ENCODE results near the gene BRAP.

DNA sequence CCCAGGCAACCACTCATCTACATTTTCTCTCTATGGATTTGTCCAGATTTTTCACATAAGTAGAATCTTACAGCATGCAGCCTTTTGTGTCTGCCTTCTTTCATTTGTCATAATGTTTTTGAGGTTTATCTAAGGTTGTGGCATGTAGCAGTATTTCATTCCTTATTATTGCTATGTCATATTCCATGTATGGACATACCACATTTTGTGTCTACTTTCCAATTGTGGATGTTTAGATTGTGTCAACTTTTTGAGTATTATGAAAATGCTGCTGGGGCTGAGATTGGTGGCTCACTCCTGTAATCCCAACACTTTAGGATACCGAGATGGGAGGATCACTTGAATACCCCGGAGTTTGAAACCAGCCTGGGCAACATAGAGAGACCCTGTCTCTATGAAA is 83.4 kb downstream of the BRAP start:
- TF ChIP-seq EZH2phosphoT487 (IDR thresholded peaks at IDR 0.05; ENCODE audit: insufficient read depth, low read depth) = no peak
- no peak for TF ChIP-seq EZH2 (IDR thresholded peaks at IDR 0.05; ENCODE audit: insufficient read depth, poor library complexity, severe bottlenecking)

Data from GM23248 (cell line).